Hippocampal formation (tissue), 2 donors: ENCODE data around the gene TDO2.
"Not testable (repeated sequence)": the region's sequence is repeated elsewhere in the genome, so short reads cannot be mapped to it uniquely, and the experiment has no call there.

Source experiments
- DNase-seq, 2 donors: peaks; one replicate each; lab custom pipeline; 2025; lab: John Stamatoyannopoulos, UW

TDO2 gene

DNA sequence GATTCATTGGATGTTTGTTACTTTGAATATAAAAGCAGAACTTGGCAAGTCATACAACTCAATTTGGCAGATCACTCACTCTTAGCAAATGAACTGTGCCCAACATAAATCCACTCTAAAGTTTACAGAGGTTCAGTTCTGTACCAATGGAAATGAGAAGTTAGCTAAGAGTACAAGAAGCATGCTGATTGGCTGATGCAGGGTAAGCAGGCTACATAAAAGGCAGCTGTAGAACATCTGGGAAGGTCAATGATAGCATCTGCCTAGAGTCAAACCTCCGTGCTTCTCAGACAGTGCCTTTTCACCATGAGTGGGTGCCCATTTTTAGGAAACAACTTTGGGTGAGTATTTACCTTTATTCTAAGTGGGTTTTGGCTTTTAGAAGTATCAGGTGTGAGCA, at the start of gene TDO2:
TDO2 (plus strand) TSS at position 244 of the 400 bp plus-strand sequence; CDS start at position 307, 63 bp downstream.
- no peak for DNase-seq

DNA sequence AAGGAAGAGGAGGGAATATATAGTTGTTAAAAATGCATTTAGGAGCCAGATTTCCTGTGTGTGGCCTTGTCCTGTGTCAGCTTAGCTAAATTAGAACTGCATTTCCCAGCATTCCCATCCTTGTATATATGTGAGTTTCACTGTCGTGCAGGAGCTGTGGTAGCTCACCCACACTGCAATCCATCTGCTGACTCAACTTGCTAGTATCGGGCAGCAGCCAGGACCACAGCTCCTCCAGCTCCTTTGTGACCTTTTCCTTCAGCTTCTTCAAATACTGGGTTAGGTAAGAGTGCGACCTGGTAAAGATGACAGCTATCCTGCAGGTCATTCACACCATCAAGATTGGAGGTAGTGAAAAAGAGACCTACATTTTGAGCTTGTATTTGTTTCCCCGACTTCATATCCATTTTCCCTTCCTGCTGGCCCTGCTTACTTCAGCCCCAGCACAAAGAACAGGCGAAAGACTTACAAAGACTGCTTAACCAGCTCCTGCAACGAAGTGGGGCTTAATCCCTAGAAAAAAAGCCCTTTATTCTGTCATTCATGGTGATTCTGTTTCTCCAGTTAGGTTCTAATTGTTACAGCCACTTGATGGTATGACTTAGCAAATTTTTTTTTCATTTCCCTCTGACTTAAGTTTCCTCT, 48.8 kb upstream of the TDO2 start:
- DNase-seq = peak in 1 of 2 donors; percentile 1

DNA sequence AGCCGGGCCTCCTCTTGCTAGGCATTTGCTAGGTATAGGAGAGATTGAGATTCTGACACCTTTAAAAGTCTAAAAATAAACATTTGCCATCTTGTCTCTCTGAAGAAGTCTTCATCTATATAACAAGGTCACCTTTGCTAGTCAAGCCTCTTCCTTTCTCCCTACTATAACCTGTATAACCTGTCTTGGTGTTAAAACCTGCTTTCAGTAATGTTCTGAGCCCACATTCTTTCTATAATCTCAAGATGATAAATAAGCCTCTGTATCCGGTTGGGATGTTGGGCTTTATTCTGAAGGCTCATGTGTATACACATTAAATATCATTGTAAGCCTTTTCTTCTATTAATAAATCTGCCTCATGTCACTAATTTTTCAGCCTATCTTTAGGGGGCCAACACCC, 47.6 kb upstream of the TDO2 start:
- DNase-seq = no peak

DNA sequence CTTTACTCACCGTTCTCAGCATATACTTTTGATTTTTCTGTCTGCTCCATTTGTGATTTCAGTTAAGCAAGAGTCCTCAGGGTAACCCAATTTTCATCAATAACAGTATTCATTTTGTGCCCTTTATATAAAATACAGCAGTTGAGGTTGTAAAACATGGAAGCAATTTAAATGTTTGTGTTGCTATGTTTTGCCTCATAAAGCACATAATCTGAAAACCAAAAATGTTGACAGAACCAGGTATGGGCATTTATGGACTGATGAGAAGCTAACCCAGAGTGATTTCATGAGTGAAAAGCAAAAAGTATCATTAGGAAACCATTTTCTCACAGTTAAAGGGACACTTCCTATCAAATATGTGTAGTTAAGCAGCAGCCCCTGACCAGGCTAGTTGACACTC, 37.3 kb upstream of the TDO2 start, which contains the start of gene ASIC5:
ASIC5 (minus strand) TSS at position 101 of the 400 bp plus-strand sequence; CDS start at position 50, 51 bp downstream.
- DNase-seq = no peak

DNA sequence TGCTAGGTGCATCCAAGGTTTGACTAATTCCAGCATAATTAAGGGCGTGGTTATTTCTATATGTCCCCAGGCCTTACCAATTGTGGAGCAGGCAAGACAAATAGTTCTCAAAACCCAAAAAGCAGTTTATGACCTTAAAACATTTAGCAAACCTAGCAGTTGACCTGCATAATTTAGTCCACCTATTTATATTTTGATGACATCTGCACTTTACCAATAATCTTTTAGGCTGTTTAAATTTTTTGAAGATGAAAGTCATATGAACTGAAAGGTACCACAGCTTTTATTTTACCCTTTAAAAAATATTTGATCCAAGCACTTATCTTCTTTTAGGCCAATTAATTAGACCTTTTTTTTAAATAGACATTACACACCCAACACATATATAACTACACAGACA, 27.6 kb upstream of the TDO2 start:
- no peak for DNase-seq

DNA sequence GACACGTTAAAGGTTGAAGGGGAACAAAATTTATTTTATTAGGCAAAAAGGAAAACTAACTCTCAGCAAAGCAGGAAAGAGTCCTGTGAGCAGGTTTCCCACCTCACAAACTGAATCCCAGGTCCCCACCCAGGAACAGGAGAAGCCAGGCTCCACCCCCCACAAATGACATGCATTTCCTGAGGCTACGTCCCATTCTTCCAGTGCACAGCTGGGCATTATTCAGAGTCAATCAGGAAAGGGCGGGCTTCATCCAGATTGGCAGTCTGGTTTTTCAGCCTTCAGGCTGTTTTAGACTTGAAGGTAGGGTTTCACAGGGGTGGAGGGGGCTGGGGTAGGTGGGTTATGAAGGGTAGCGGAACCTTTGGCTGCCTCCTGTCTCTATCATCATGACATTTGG, 25.5 kb upstream of the TDO2 start:
- DNase-seq = no peak

DNA sequence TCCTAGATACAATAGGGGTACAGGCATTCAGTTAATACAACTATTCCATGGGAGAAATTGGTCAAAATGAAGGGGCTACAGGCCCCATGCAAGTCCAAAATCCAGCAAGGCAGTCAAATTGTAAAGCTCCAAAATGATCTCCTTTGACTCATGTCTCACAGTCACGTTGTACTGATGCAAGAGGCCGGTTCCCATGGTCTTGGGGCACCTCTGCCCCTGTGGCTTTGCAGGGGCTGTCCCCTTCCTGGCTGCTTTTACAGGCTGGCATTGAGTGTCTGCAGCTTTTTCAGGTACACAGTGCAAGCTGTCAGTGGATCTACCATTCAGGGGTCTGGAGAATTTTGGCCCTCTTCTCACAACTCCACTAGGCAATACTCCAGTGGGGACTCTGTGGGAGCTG, 24.9 kb upstream of the TDO2 start:
- no peak for DNase-seq

DNA sequence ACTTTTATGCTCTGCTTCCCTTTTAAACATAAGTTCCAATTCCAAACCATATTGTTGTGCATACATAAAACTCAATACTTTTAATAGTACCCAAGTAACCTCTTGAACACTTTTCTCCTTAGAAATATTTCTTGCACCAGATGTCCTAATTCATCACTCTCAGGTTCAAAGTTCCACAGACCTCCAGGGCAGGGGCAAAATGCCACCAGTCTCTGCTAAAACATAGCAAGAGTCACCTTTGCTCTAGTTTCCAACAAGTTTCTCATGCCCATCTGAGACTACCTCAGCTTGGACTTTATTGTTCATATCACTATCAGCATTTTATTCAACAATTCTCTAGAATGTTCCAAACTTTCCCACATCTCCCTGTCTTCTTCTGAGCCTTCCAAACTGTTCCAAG, 23.7 kb upstream of the TDO2 start:
- DNase-seq = no peak

DNA sequence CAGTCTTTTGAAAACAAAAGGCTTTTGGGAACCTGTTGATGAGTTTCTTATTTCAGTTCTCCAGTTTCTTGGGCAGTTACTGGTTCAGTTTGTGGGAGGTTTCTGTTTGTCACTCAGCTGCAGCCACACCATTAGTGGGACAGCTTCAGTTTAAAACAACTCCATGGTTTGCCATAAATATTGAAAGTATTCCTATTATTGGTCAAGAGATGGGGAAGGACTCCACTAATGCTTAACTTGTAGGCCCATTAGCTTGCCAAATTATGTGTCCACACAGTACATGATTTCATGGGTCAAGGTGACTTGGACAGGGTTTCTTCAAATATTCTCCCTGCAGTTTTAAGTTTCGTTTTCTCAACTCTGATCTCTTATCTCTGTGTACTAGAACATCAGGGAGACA, 21.9 kb upstream of the TDO2 start:
- DNase-seq = no peak

DNA sequence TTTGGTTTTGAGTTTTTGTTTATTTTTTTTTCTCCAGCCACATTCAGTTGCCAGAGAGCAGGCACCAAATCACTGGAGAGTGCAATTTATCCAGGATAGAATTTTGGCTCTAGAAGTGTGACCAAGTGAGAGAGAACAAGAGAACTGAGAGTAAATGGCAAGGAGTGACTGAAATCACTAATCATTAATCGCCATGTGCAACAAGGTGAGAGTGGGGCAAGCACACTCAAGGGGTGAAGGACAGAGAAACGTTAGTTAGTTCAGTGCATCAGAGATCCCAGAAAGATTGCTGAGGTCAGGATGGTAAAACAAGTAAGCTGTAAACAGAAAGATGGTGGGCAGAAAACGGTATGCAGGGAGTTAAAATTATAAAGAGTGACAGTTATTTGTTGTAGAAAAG, 19.6 kb upstream of the TDO2 start:
- no peak for DNase-seq

DNA sequence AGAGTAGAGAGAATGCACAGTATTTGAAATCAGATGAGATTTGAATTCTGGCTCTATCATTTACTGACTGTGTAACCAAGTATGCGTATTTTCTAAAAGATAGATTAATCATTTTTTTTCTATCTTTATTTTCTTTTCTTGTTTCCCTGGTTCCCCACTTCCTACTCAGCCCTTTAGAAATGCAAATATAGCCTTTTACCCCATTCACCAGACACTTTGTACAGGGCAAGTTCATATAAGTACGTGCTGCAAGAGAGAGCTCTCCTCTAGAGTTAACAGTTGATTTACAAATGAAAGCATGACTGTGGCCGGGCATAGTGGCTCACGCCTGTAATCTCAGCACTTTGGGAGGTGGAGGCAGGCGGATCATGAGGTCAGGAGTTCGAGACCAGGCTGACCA, 17.8 kb upstream of the TDO2 start:
- no peak for DNase-seq

DNA sequence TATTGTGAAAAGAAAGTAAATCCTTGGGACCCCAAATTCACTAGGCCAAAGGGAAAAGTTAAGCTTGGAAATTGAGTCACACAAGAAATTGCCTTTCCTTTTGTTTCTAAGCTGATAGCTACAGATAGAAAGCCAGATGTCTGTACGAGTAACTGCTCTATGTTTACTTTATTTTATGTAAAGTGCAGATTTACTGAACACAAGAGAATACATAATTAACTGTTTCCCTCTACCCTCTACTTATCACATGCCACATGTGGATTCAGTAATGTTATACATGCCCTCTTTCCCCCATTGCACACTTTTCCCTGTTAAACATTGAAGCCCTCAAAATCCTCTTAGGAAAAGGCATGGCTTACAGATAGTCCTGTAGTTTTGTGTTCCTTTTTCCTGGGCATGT, 16.5 kb upstream of the TDO2 start:
- DNase-seq = no peak

DNA sequence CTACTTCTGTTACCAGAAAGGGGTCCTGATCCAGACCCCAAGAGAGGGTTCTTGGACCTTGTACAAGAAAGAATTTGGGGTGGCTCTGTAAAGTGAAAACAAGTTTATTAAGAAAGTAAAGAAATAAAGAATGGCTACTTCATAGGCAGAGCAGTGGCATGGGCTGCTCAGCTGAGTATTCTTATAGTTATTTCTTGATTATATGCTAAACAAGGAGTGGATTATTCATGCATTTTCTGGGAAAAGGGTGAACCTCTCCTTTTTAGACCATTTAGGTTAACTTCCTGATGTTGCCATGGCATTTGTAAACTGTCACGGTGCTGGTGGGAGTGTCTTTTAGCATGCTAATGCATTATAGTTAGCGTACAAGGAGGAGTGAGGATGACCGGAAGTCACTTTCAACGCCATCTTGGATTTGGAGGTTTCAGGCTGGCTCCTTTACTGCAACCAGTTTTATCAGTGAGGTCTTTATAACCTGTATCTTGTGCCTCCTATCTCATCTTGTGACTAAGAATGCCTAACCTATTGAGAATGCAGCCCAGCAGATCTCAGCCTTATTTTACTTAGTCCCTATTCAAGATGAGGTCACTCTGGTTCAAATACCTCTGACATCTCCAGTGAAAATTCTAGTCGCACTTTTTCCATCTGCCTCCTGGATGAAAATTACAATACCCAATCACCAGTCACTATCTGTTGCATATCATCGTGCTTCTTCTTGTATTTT, 15.5 kb upstream of the TDO2 start:
- no peak for DNase-seq

DNA sequence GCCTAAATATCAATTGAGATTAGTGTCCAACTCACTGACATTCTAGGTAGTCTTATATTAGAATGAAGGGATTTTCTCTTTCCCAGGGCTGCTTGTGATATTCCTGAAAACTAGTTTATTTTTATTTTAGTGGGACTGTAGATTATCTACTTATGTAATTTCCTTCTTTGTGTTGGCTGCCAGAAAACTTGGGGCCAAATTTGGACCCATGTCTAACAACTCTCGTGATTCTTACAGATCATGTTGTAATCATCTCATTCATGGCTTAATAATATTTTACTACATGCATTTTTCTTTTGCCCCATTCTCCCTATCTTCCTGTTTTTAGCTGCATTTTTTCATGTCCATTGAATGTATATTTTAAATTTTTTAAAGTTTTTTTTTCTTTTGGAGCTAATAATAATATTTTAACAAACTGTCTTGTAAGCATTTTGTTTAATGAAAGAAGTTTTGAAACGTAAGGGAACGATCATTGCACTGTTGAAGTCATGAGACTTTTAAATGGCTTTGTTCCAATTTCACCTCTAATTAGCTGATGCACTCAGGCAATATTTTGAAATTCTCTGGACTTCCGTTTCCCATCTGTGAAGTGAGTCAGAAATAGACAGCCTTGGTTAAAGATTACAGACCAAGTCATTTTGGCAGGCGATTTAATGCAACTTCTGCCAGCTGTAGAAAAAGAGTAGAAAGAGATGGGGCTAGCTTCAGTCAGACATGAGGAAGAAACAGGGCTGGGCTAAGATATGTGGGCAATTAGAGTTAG, 14.3 kb upstream of the TDO2 start:
- no peak for DNase-seq

DNA sequence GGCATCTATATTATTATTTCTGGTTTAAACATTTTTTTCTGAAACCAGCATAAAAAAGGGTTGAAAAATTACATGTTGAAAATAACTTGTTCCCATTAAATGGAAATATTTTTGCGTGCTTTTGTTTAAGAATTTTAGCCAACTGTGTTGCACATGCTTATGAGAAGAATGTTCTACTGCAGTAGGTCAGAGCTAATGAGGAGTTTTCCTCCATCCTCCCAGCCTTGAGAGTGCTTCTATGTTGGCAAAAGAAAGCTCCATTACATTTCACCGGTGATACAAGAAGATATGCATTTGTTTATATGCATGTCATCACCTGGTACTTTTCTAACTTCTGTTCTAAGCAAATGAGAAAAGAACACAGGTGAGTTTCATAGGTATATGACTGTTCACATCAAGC, 13.6 kb upstream of the TDO2 start:
- no peak for DNase-seq

DNA sequence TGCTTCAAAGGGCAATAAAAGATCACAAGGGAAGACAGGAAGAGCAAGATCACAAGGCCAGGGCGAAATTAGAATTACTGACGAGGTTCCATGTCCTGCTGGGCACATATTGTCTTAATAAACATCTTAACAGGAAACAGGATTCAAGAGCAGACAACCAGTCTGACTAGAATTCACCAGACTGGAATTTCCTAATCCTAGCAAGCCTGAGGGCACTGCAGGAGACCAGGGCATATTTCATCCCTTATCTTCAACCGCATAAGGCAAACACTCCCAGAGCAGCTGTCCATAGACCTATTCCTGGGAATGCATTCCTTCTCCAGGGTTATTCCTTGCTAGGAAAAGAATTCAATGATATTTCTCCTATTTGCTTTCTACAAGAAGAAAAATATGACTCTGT, 12.4 kb upstream of the TDO2 start:
- DNase-seq = no peak

DNA sequence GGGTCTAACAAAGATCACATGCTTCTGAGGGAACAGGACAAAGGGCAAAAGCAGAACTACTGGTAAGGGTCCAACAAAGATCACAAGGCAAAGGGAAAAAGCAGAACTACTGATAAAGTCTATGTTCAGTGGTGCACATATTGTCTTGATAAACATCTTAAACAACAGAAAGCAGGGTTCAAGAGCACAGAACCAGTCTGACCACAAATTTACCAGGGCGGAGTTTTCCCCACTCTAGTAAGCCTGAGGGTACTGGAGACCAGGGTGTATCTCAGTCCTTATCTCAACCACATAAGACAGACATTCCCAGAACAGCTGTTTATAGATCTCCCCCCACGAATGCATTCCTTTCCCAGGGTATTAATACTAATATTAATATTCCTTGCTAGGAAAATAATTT, 5.1 kb upstream of the TDO2 start:
- DNase-seq = not testable (repeated sequence)

DNA sequence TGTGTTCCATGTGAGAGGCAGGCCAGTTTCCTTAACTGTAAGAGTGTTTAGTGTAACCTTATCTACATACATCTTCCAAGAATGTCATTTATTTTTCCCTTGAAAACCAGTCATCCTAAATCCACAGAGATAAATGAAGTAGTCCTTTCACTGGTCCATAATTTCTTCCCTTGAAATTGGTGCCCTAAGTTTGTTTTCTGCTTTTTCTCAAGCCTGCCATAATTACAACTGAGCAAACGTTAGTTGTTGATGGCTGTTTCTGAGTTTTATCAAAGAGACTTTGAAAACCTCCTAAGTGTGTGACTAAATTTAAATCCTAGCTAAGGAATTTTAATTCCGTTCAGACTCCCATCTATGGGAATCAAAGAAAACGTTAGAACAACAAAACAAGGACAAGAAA, 3.6 kb upstream of the TDO2 start:
- no peak for DNase-seq

DNA sequence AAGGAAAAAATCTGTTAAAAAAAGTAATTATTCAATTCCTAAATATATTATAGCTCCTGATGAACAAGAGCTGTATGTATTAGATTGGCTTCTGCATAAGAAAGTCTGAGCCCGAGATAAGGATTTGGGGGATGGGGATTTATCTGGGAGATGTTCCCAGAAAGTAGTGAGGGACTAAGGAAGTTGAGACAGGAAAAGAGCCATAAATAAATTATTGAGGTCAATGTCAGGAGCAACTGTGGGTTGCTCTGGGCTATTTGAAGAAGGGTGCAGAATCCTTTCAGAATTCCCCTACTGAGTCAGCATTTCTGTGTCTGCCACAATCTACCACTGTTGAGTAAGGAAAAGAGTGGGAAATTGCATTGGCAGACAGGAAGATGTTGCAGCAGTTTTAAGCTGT, 3.1 kb upstream of the TDO2 start:
- DNase-seq = no peak

DNA sequence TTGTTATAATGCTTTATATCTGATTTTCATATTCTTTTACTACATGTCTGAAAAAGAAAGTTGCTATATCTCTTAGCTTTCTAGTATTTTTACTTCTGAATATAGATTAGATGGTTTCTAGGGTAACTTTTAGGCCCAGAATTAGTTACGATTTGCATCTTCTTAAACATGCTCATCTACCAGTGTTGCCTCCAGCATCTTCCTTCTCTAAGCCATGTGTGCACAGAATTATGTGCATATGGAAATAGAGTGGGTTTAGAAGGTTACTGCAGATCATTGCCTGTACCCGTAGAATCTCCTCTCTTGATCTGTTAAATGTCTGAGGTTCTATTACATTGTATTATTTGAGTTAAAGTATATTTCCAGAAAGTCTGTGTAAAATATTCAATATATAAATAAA, 2.5 kb upstream of the TDO2 start:
- DNase-seq = no peak

DNA sequence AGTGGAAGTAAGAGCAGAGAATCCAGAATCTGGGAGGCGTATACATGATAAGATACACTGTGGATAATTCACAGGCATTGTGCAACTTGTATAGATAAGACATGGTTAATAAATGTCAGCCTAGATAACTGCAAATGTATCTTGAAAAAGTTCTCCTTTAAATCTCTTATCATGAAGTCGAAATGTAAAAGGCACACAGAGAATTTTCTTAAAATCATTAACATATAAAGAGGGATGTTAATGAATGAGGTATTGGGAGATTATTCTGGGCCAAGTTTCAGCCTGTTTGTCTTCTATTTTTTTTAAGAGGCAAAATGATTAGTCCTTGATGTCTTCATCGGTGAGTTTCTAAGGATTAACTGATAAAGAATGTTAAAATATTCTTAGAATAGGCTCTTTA, 835 bp downstream of the TDO2 start:
- DNase-seq = no peak

DNA sequence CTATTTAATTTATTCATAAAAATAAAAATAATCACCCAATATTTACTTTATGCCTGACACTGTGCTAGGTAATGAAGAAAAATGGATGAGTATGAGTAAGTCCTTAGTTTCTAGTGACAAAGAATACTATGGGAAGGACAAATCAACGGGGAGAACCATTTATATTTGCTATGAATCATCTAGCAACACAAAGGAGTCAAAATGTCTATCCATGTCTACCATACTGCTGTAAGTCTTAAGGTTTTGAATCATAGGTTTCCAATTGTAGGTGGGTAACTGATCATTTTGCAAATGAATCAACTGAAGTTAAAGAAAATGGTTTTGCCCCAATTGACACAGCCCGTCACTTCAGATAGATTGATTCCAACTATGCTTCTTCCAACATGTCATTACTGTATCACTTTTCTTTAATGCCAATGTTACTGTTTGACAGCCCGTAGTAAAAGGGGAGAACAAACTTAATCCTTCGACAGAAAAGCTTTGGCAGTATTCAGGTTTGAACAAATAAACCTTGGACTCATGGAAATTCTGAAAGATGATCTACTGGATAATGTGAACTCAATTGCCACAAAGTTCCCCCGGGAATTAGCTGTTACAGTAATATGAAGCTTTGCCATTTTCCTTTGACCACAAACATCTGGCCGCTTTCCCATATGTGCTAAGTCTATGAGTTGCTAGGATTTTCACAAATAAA, 3.2 kb downstream of the TDO2 start:
- DNase-seq = no peak
